Measurements from ENCODE around the gene PRKG1. TPM values are rescaled to one million over a fixed set of nuclear protein-coding genes. Genes with fewer than 3 reads are reported as not detected.

PRKG1 gene
- total and polyA plus RNA-seq, 2 experiments from 2014 or later = 18.2 to 21.1 TPM

DNA sequence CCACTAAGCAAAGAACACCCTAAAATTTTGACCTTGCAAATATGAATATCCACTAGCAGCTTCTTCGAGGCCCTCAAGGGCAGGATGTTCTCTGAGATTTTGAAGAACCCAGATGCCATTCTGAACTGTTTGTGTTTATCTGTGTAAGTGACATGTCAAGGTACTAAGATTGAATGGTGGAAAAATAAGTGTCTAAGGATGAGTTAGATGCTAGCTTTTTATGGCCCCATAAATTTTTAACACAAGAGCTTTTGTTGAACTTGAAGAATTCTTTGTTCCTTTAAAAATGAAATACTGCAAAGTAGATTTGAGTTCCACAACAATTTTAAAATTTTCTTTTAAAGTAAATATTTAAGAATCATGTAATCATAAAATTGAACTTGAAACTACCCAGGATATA, 365.4 kb downstream of the PRKG1 start:
- Mint-ChIP-seq H3K4me3 (no peak overlapping the region), H3K4me1 (peaks cover 8% of the 10 kb centered on the region; the same call in 2 of the 3 replicates), H3K27me3 (ENCODE audit: insufficient read depth, low read depth, poor library complexity) (peaks cover 3% of the 10 kb centered on the region), H3K27ac (no peak overlapping the region), H3K9me3 (no peaks in the 10 kb centered on the region), H3K36me3 (ENCODE audit: low read depth) (no peaks in the 10 kb centered on the region)
- Histone ChIP-seq H3K27me3 (ENCODE audit: insufficient read depth) (no peaks in the 10 kb centered on the region), H3F3A (replicated peaks; ENCODE audit: low read depth) (no peaks in the 10 kb centered on the region), H4K20me1 (replicated peaks; ENCODE audit: insufficient read depth) (no peaks in the 10 kb centered on the region), H3K79me2 (replicated peaks; ENCODE audit: insufficient read depth) (no peaks in the 10 kb centered on the region), H3K36me3 (ENCODE audit: insufficient read depth) (no peaks in the 10 kb centered on the region), H3K4me1 (ENCODE audit: insufficient read depth) (no peaks in the 10 kb centered on the region), H3K4me3 (no peak overlapping the region), H3K9me2 (ENCODE audit: insufficient read depth) (no peaks in the 10 kb centered on the region), H3K4me2 (no peak overlapping the region), H3K27ac (ENCODE audit: low read depth) (no peak overlapping the region), H2AFZ (no peak overlapping the region)
- no peak for ATAC-seq
- no peak for DNase-seq (ENCODE audit: low spot score)
- TF ChIP-seq EZH2 (IDR thresholded peaks at IDR 0.05; ENCODE audit: low read depth, unreplicated experiment) (no peak), POLR2AphosphoS5 (IDR thresholded peaks at IDR 0.05; ENCODE audit: low read depth) (no peak), CREB1 (CRISPR knock-in tag; IDR thresholded peaks at IDR 0.05; ENCODE audit: low read depth) (no peak)
- TF ChIP-seq, protein P1, sequence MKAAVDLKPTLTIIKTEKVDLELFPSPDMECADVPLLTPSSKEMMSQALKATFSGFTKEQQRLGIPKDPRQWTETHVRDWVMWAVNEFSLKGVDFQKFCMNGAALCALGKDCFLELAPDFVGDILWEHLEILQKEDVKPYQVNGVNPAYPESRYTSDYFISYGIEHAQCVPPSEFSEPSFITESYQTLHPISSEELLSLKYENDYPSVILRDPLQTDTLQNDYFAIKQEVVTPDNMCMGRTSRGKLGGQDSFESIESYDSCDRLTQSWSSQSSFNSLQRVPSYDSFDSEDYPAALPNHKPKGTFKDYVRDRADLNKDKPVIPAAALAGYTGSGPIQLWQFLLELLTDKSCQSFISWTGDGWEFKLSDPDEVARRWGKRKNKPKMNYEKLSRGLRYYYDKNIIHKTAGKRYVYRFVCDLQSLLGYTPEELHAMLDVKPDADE (IDR thresholded peaks at IDR 0.05) = no peak
- TF ChIP-seq, protein P2, sequence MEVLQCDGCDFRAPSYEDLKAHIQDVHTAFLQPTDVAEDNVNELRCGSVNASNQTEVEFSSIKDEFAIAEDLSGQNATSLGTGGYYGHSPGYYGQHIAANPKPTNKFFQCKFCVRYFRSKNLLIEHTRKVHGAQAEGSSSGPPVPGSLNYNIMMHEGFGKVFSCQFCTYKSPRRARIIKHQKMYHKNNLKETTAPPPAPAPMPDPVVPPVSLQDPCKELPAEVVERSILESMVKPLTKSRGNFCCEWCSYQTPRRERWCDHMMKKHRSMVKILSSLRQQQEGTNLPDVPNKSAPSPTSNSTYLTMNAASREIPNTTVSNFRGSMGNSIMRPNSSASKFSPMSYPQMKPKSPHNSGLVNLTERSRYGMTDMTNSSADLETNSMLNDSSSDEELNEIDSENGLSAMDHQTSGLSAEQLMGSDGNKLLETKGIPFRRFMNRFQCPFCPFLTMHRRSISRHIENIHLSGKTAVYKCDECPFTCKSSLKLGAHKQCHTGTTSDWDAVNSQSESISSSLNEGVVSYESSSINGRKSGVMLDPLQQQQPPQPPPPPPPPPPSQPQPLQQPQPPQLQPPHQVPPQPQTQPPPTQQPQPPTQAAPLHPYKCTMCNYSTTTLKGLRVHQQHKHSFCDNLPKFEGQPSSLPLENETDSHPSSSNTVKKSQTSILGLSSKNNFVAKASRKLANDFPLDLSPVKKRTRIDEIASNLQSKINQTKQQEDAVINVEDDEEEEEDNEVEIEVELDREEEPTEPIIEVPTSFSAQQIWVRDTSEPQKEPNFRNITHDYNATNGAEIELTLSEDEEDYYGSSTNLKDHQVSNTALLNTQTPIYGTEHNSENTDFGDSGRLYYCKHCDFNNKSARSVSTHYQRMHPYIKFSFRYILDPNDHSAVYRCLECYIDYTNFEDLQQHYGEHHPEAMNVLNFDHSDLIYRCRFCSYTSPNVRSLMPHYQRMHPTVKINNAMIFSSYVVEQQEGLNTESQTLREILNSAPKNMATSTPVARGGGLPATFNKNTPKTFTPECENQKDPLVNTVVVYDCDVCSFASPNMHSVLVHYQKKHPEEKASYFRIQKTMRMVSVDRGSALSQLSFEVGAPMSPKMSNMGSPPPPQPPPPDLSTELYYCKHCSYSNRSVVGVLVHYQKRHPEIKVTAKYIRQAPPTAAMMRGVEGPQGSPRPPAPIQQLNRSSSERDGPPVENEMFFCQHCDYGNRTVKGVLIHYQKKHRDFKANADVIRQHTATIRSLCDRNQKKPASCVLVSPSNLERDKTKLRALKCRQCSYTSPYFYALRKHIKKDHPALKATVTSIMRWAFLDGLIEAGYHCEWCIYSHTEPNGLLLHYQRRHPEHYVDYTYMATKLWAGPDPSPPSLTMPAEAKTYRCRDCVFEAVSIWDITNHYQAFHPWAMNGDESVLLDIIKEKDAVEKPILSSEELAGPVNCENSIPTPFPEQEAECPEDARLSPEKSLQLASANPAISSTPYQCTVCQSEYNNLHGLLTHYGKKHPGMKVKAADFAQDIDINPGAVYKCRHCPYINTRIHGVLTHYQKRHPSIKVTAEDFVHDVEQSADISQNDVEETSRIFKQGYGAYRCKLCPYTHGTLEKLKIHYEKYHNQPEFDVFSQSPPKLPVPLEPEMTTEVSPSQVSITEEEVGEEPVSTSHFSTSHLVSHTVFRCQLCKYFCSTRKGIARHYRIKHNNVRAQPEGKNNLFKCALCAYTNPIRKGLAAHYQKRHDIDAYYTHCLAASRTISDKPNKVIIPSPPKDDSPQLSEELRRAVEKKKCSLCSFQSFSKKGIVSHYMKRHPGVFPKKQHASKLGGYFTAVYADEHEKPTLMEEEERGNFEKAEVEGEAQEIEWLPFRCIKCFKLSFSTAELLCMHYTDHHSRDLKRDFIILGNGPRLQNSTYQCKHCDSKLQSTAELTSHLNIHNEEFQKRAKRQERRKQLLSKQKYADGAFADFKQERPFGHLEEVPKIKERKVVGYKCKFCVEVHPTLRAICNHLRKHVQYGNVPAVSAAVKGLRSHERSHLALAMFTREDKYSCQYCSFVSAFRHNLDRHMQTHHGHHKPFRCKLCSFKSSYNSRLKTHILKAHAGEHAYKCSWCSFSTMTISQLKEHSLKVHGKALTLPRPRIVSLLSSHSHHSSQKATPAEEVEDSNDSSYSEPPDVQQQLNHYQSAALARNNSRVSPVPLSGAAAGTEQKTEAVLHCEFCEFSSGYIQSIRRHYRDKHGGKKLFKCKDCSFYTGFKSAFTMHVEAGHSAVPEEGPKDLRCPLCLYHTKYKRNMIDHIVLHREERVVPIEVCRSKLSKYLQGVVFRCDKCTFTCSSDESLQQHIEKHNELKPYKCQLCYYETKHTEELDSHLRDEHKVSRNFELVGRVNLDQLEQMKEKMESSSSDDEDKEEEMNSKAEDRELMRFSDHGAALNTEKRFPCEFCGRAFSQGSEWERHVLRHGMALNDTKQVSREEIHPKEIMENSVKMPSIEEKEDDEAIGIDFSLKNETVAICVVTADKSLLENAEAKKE (CRISPR knock-in tag; IDR thresholded peaks at IDR 0.05) = no peak
- TF ChIP-seq, protein P3, sequence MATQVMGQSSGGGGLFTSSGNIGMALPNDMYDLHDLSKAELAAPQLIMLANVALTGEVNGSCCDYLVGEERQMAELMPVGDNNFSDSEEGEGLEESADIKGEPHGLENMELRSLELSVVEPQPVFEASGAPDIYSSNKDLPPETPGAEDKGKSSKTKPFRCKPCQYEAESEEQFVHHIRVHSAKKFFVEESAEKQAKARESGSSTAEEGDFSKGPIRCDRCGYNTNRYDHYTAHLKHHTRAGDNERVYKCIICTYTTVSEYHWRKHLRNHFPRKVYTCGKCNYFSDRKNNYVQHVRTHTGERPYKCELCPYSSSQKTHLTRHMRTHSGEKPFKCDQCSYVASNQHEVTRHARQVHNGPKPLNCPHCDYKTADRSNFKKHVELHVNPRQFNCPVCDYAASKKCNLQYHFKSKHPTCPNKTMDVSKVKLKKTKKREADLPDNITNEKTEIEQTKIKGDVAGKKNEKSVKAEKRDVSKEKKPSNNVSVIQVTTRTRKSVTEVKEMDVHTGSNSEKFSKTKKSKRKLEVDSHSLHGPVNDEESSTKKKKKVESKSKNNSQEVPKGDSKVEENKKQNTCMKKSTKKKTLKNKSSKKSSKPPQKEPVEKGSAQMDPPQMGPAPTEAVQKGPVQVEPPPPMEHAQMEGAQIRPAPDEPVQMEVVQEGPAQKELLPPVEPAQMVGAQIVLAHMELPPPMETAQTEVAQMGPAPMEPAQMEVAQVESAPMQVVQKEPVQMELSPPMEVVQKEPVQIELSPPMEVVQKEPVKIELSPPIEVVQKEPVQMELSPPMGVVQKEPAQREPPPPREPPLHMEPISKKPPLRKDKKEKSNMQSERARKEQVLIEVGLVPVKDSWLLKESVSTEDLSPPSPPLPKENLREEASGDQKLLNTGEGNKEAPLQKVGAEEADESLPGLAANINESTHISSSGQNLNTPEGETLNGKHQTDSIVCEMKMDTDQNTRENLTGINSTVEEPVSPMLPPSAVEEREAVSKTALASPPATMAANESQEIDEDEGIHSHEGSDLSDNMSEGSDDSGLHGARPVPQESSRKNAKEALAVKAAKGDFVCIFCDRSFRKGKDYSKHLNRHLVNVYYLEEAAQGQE (IDR thresholded peaks at IDR 0.05; ENCODE audit: unreplicated experiment) = no peak

Data from GM23338 (cell line).